ENCODE results near the gene FBXW4.
"Not testable (repeated sequence)": the region's sequence is repeated elsewhere in the genome, so short reads cannot be mapped to it uniquely, and the experiment has no call there.

The FBXW4 gene

DNA sequence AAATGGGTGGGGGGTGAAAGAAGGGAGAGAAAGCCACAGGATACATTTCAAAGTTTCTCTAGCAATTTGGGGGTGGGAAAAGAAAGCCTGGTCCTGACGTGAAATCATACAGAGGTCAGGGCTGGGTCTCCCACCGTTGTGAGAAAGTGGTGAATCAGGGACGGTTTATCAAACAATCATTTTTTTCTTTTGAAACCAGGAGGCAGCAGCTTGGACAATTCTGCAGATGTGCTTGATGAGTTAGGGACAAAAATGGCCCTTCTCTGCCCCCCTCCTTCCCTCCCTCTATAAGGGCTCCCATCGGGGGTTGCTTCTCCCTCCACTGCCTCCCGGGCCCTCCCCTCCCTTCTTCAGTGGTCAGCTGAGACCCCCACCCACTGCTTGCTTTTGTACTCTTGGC is 43.6 kb downstream of the FBXW4 start:
- no peak for DNase-seq

DNA sequence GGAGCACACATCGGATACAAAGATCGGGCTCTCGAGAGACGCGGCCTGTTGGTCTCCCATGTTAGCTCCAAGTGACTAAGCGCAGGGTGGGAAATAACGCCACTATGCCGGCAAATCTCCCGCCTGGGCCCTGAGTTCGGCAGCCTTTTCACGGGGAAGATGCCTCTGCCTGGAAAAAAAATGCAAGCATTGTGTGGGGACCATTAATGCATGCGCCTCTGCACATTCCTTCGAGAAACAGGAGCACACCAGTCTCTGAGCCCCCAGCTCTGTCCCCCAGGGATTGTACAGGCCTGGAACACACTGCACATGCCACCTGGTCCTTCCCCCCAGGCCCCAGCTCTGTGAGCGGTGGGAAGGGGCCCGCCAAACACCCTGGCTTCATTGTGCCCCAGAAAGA is 44.1 kb downstream of the FBXW4 start:
- no peak for DNase-seq

DNA sequence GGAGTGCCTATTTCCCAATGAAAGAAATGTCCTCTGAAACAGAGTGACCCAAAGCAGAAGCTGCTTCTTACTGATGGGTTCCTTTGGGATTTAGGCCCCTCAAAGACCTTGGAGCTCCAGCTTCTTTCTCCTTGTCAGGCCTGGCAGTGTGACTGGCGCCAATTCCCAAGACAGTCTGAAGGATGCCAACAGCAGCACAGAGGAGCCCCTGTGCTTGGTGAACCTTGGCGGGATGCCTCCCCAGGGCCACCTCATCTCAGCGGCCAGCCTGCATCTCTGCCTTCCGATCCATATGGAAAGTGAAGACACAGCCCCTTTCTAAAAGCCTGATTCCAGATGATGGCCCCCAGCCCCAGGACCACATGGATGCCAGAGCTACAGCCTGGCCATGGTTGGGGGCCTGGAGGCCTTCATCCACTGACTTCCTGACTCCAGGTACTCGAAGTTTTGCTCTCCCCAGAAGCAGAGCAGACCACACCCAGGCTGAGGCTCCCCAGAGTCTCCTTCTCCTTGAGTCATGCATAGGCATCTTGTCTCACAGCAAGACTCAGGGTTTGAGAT is 45.4 kb downstream of the FBXW4 start:
- DNase-seq = no peak

DNA sequence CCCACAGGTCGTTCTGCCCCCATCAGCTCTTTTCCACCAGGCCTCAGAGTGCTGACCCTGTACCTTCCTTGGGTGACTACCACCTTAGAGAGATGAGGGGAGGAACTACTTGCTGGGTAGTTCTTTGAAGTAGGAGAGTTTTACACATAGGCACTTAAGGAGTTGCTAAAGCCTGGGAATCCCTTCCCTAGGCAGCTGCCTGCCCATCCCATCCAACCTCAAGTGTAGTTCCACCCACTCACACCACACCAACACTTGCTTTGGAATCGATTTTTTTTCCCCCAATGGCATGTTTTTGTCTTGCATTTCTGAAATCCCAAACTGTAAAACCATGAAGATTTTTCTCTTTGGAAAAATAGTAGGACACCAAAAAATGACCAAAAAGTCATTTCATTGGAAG is 47.7 kb downstream of the FBXW4 start:
- no peak for DNase-seq

DNA sequence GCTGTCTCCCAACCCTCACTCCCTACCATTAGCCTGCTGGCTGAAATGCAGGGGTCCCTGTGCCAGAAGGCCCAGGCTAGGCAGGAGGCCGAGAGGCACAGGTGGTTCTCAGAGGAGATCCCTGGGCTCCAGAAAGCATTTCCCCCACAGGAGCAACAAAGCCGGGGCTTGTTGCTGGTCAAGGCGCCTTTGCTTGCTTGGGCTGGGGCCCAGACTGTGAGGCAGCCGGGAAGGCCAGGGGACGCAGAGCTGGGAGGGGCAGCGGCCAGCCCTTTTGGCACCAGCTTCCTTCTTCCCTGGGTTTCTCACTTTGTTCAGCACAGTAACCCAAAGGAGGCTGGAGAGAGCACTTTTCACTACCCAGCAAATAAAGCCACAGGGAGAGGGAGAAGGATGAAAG is 48.6 kb downstream of the FBXW4 start:
- no peak for DNase-seq

DNA sequence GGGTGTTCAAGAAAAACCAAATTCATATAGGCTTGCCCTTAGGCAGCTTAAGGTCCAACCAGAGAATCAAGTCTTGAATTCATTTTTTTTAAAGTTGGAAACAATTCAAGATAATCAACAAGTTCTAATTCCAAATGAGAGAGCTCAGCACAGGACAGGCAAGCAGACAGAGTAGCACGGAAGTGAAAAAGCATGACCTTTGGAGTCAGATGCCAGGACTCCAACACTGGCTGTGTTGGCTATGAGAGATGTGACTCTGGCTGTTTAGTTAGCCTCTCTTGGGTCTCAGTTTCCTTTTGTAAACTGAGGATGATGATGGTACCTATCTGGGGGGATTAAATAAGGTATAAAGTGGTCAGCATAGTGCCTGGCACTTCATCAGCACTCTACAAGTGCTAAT is 49.3 kb downstream of the FBXW4 start:
- no peak for DNase-seq

DNA sequence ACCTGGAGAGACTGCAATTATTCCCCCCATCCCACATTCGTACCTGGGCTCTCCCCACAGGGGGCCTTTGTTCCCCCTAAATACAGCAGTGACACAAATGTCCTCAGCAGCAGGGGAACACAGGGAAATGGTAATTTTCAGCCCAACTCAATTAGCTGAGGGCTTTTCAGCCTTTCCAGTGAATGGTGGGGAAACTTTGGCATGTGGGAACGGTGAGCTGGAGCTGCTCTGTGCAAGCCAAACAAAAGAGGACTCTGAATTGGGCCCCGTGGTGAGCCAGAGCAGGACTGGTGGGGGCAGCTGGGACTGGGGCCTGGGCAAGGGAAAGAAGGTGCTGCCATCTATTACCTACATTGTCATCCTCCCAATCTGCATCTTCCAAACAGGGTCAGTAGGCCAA is 51.0 kb downstream of the FBXW4 start:
- no peak for DNase-seq

DNA sequence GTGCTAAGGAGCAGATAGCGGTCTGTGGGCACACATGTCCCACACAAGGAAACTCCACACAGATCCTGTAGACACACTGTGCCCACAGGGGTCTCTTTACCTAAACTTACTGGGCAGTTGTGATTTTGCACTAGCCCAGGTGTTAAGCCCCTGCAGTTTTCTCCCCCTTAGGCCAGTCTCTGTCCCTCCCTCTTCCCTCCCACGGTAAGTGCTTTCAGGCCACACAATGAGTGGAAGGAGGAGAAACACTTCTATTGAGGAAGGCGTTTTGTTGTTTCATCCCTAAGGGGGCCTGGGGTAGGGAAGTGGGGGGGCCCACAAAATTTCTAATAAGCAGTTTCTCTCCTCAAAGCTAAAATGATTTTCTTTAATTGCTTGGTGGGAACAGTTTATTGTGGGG is 51.4 kb downstream of the FBXW4 start:
- no peak for DNase-seq

DNA sequence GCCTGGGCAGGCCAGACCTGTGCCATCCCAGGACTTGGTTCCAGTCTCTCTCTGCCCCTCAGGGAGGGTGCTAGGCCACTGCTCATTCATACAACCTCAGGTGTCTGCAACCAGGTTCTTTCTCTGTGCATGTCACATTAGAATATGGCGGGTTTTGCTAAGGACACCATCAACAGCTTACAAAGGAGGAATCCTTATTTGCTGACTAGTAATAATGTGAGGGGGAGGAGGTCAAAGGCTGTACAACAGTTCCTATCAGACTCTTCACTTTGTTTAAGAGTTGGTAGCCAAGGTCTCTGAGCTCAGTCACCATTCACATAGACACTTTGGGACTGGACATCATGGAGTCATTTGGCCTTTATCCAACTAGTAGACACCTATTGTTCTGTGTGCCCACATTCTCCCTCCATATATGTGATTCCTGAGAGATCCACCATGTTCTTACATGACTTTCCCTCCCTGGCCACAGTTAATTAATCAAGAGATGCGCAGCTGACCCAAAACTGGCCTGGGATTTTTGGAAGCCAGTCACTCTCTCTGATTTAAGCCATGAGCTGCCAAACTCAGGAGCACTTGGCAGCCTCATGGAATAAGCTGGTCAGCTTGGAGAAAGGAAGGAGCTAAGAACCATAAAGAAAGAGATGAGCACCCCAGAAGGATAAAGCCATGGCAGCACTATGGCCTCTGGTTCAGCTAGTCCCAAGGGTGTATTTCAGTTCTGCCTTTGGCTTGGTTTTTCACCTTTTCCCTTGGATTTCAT is 55.6 kb downstream of the FBXW4 start:
- DNase-seq = no peak

DNA sequence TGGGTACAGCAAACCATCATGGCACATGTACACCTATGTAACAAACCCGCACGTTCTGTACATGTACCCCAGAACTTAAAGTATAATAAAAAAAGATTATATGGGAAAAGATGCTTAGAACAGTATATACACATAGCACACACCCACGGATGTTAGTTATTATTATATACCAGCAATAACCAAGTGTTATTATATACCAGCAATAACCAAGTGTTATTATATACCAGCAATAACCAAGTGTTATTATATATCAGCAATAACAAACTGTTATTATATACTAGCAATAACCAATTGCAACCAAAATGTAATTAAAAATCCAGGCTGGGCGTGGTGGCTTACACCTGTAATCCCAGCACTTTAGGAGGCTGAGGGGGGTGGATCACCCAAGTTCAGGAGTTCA is 61.5 kb downstream of the FBXW4 start:
- DNase-seq = not testable (repeated sequence)

DNA sequence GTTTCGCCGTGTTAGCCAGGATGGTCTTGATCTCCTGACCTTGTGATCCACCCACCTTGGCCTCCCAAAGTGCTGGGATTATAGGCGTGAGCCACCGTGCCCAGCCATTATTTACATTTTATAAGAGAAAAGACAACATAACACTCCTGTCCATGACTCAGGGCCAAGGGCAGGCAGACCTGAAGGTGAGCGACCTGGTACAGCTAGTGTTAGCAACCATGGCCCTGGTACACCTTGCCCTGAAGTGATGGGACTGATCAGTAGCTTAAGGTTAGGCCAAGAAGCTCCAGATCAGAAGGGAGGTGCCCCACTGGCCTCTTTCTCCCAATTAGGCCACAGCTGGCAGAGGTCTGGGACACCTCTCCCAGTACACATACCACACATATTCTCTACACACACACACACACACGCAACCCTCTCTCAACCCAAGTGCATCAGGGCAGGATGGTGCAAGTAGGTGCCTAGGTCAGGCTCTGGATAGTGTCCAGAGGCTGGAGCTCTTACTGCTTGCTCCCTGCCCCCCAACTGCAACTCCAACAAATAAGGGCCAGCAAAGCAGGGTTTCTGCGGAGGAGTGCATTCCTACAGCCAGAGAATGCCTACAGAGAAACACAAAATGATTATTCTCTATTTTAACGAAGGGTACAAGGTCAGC is 63.0 kb downstream of the FBXW4 start:
- no peak for DNase-seq

DNA sequence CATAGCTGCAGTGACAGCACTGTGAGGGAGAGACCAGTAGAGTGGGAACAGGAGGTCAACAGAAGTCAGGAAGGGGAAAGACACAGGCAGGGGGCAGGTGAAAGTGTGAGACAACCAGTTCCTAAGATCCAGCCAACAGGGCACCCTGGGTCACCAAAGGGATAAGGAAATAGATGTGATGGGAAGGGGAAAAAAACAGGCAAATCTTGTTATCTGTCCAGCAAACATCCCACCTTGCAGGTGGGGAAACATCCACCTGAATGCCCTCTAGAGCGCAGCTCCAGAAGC is 64.4 kb downstream of the FBXW4 start:
- DNase-seq = no peak

DNA sequence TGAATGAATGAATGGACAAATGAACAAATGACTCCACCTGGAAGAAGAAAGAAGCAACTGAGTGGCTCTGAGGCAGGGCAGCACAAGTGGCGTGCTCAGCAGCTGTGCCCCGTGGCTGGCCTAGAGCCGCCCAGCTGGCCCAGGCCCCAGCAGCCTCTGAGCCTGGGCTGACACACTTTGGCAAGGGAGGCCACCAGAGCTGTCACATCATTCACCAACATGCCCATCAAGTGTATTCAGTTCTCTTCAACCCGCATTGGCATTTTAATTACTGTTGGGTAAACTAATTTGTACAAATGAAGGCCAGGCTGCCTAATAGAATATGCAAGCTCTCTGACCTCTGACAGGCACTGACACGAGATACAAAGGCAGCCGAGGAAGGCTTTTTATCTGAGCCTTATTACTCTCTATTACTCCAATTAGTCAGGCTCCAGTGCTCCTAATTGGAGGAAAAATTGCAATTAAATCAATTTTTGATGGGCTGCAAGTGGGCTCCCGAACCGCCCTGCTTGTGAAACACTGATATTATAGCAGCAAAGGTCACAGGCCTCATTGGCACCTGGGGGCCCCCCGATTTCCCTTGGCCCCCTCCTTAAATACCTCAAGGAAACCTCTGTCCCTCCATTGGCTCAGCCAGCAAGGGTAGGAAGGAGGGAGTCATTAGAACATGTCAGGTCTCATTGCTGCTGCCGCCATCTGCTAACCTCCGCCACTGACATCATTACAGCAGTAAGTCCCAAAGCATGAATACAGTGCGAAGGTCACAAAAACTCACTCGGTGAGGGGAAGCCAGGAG is 64.9 kb downstream of the FBXW4 start:
- no peak for DNase-seq

DNA sequence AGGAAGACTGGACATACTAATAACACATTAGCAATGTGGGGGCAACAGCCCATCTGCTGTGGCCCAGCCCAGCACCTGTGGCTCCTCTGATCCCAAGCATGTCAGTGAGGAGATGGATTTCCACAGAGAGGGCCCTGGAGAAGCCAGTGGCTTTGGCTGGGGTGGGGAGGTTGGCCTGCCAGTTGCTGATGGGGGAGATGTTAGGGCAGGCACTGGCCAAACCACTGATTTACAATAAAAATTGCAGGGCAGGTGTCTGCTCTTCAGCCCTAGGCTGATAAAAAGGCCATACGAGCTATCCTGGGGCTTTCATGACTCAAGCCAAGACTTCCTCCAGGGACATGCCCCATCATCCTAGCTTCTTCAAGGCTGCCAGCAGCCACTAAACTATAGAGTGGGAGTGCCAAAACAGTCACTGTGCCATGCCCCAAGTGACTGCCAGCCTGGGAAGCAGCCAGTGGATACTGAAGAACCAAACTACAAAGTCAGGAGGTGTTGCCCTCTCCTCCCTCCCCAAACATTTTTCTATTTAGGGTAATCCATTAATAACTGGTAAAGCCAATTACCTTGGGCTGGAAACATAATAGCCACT is 69.1 kb downstream of the FBXW4 start:
- no peak for DNase-seq

DNA sequence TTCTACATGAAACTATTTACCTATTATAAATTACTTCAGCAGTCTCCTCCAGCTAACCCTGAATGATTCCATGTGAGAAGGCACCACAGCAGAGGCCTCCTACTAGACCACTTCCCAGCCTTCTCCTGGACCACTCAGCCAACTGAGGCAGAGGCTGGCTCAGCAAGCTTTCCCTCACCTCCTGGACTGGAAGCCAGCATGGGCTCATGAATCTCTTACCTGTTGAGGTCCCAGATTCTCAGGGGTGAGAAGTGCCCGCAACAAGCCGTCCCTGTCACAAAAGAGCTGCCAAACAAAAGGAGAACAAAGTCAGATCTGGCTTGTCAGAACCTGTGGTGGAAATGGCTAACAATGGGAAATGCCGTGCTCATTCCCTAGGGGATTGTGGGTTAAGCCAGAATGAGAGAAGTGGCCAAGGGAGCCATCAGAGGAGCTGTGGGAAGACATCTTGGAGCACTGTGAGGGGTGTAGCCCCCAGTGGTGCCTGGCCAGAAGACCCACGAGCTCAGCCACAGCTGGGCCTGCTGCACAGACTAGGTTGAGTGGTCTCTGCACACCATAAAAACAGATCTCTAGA is 70.4 kb downstream of the FBXW4 start:
- no peak for DNase-seq

DNA sequence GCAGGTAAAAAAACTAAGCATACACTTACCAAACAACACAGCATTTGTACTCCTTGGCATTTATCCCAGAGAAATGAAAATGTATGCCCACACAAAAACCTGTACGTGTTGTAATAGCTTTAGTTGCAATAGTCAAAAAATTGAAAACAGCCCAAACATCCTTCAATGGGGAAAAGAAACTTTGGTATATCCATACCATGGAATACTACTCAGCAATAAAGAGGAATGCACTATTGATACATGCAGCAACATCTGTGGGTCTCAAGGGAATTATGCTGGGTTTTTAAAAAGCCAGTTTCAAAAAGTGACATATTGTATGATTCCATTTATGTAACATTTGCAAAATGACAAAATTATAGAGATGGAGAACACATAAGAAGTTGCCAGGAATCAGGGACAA is 71.4 kb downstream of the FBXW4 start:
- no peak for DNase-seq

DNA sequence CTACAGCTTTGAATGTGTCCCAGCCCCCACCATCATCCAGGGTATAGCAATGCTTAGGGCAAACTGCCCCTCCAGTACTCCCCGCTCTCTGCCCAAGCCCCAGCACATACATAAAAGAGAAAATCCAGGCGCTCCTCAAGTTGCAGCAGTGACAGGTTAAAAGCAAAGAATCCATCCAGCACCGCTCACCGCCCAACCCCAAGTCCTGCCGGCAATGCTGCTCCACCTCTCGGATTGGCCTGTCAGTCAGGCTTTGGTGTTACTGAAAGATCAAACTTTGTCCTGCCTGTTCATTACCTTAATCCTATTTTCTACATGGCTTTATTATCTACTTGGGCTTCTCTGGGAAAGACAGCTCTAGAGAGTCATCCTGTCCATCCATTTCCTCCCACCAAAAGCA is 75.0 kb downstream of the FBXW4 start:
- no peak for DNase-seq

DNA sequence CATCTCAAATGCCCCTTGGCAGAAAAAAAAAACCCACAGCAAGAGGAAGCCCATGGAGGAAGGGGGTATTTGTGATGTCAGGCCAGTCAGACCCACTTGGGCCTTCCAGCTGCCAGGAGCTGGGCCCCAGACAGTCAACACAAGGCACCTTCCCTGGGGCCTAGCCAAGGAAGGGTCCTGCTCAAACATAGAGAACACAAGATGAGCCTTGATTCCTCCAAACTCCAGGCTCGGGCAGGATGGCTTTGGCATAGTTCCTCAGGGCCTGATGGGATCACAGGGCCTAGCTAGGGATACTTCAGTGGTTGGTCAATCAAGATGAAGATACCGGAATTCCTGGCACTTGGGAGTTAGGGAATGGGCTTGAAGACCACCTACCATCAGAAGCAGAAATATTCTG is 76.1 kb downstream of the FBXW4 start:
- no peak for DNase-seq

DNA sequence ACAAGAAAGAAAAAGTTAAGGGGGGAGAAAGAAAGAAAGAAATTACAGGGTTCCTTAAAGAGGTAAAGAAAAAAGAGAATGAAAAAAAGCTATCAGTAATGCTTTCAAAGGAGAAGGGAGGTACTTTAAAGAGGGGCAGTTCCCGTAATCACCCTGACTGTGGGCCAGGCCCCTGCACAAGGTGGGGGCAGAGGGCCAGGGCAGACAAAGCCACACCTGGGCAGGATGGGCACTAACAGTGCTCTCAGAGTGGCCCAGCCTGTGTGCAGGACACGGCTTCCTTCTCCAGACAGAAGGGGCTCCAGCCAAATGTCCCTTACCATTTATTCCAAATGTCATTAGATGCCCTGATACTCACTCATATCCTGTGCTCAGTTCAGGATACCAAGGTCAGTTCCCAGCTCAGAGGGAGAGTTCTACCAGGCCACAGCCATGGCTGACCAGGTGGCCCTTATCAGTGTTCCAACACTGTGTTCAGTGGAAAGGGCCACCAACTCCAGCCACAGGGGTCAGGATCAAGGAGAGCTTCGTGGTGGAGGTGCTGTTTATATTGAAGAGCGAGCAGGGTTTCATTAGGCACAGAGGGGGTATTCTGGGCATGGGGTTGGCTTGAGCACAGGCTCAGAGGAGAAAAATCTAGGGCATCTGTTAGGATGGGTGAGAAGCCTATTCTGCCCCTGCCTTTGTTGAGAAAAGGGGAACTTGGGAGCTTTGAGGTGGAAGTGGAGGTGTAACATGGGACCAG is 77.0 kb downstream of the FBXW4 start:
- DNase-seq = no peak

DNA sequence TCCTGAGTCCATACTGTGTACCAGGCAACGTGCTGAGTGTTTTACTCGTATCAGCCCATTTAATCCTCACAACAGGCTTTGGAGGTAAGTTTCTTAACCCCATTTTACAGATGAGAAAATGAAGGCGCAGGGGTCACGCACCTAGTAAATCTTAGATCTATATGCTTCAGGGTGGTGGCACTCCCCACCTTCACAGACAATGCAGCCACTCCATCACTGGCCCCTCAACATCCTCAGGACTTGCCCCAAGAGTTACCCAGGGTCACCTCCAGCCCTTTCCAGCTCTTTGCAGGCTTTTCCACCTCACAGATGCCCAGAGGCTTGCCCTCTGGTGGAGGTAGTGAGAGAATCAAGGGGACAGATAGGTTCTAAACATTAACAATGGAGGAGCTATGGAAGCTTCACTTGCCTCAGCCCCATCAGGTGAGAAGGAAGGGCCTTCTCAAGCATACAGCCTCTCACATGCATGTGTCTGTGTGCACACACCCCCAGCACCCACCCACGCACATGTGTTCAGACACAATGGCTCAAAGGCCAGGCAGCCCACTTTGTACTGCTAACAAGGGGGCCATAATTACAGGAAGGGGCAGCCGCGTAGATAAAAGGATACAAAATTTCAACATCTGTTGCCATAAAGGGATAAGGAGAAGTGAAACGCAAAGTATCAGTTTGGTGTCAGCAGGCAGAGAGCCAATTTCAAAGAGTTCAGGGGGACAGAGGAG is 77.7 kb downstream of the FBXW4 start:
- DNase-seq = no peak

DNA sequence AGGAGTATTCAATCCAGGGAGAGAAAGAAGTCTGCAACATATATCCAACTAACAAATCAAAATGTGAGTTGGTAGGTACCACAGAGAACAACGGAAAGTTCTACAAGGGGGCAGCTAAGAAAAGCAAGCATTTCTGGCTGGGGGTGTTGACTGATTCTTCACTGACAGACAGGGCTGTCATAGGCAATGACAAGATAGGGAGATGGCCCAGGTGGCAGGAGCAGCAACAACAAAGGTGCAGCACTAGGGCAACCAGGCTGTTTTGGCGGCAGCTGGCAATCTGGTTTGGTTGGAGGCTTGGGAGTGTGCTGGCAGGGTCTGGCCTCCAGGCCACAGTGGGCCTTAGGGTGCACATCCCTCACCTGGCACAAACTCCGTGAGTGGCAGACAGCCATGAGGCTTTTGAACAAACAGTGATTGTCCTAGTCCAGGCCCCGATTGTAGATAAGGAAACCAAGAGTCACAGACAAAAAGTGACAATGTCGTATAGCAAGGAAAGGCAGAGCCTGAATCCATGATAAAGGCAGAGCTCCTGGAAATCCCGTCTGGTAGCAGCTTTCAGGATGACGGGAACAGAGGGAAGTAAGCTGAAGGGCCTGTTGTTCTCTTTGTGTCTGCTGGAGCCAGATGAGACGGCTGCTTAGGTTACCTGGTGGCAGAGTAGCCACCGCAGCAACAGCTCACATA is 78.4 kb downstream of the FBXW4 start:
- no peak for DNase-seq
